ENCODE measurements around the gene RIMS1.

DNA sequence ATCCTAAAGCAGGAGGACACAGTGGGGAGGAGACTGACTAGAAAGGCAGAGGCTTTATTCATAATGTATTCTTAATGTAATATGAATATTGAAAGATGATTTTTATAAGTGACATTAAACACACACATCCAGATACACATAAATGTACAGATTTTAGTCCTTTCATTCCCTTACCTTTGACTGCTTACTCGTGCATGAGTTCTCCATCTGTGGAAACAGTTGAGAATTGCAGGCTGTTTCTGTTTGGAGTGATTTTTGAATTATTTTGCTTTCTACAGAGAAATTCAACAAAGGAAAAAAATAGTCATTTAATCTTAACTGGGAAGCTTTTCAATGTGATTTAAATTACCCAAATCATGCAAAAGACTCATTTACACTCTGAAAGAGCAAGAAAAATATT is 136.5 kb downstream of the RIMS1 start:
- no peak for TF ChIP-seq CTCF (IDR thresholded peaks at IDR 0.05; ENCODE audit: insufficient read depth, low read depth, low read length)
- TF ChIP-seq EZH2 (IDR thresholded peaks at IDR 0.05; ENCODE audit: insufficient read depth, low read length), result no peak

Measured in astrocyte (in vitro differentiated cells and primary cell).